Muscle of leg (tissue), 11 donors: ENCODE measurements around the gene TTLL8. TPM values are rescaled to one million over a fixed set of nuclear protein-coding genes. Genes with fewer than 3 reads are reported as not detected.

Source experiments
- DNase-seq: peaks from one replicate; pipeline ENCODE4 v3.0.0; 2013
- H3K27ac ChIP-seq: one replicate; pipeline ENCODE4 v1.5.1; 2013; ENCODE audit warnings: mild to moderate bottlenecking, low read length, control low read depth
- H3K27me3 ChIP-seq: one replicate; pipeline ENCODE4 v1.6.1; 2013; ENCODE audit warnings: low read length; ENCODE audit not compliant: control insufficient read depth, insufficient read depth
- H3K36me3 ChIP-seq: one replicate; pipeline ENCODE4 v1.6.1; 2013; ENCODE audit warnings: low read length; ENCODE audit not compliant: control insufficient read depth, insufficient read depth
- H3K4me1 ChIP-seq: one replicate; pipeline ENCODE4 v1.6.1; 2013; ENCODE audit warnings: low read length; ENCODE audit not compliant: control insufficient read depth, insufficient read depth
- H3K4me3 ChIP-seq: one replicate; pipeline ENCODE4 v1.5.1; 2013; ENCODE audit warnings: low read length, control low read depth
- H3K9me3 ChIP-seq: replicated peaks from 2 replicates; pipeline ENCODE4 v1.6.1; 2013; ENCODE audit warnings: low read depth, low read length; ENCODE audit not compliant: control insufficient read depth
- WGBS: methylation state at CpG from one replicate; pipeline ENCODE4 v1.1.5; 2013; ENCODE audit warnings: missing lambda C conversion rate; ENCODE audit not compliant: insufficient coverage; 5-methylcytosine and 5-hydroxymethylcytosine counted together
- polyA plus RNA-seq, 8 donors: library from polyadenylated mRNA; unstranded; fragments of 120-200 nt; gene quantifications; one replicate each; pipeline versions ENCODE4 v1.2.1 to v1.2.3, GENCODE V29; 2013; ENCODE audit warnings: inconsistent platforms in 1 of 8, low replicate concordance in 1 of 8; ENCODE audit not compliant: insufficient read length in 8 of 8, insufficient read depth in 1 of 8
- total RNA-seq: library from RNA; stranded (reverse); fragments of 120-200 nt; gene quantifications from one replicate; pipeline ENCODE4 v1.2.4, GENCODE V29; 2013

The TTLL8 gene
- total and polyA plus RNA-seq, 9 donors: not detected

- no peaks in the 10 kb centered on the region for H3K9me3 ChIP-seq
- peaks cover 31% of the 10 kb centered on the region for H3K27me3 ChIP-seq
- WGBS: 7% methylated on average over 20 of the region's 32 CpGs
- peak overlapping the region; percentile 26 for H3K4me3 ChIP-seq
- peak; percentile 85 for DNase-seq
- no peak overlapping the region for H3K27ac ChIP-seq
- peaks cover 41% of the 10 kb centered on the region for H3K4me1 ChIP-seq
- H3K36me3 ChIP-seq: peaks cover under 1% of the 10 kb centered on the region
These were observed 87.4 kb downstream of the TTLL8 start for GRCh38 chr22:49970528-49971231.

- Histone ChIP-seq H3K27me3 (peaks cover 31% of the 10 kb centered on the region), H3K27ac (no peak overlapping the region), H3K4me1 (peaks cover 44% of the 10 kb centered on the region), H3K36me3 (peaks cover 4% of the 10 kb centered on the region), H3K4me3 (no peak overlapping the region), H3K9me3 (no peaks in the 10 kb centered on the region)
- peak; percentile 11 for DNase-seq
- WGBS: 55% methylated on average over 7 of the region's 8 CpGs
These were observed 88.2 kb downstream of the TTLL8 start for GRCh38 chr22:49969751-49970527.

- Histone ChIP-seq H3K4me3 (no peak overlapping the region), H3K36me3 (peaks cover 12% of the 10 kb centered on the region), H3K27me3 (peaks cover 31% of the 10 kb centered on the region), H3K9me3 (no peaks in the 10 kb centered on the region), H3K4me1 (peaks cover 49% of the 10 kb centered on the region), H3K27ac (no peak overlapping the region)
- peak; percentile 10 for DNase-seq
- WGBS: 89% methylated on average over 13 of the region's 16 CpGs
These were observed 89.1 kb downstream of the TTLL8 start for GRCh38 chr22:49968831-49969661.

Other genes with a start within 250 kb of the TTLL8 start
- gene BRD1, start 230.4 kb downstream of the TTLL8 start, total RNA-seq: 19.4 TPM
- gene BRD1, start 230.4 kb downstream of the TTLL8 start, polyA plus RNA-seq: 10 to 100 TPM; 23.2 to 35.3 (median 27.2) TPM
- 7.3 TPM for gene ZBED4, start 204.5 kb downstream of the TTLL8 start, total RNA-seq
- 10 to 100 TPM; 10.8 to 15.9 (median 13.2) TPM for gene ZBED4, start 204.5 kb downstream of the TTLL8 start, polyA plus RNA-seq
- gene ALG12, start 139.9 kb downstream of the TTLL8 start, total RNA-seq: 6.6 TPM
- gene ALG12, start 139.9 kb downstream of the TTLL8 start, polyA plus RNA-seq: 10 to 100 TPM; 13.3 to 19.1 (median 15.9) TPM
- 18.8 TPM for gene CRELD2, start 139.7 kb downstream of the TTLL8 start, total RNA-seq
- 10 to 100 TPM; 17.0 to 27.0 (median 22.8) TPM for gene CRELD2, start 139.7 kb downstream of the TTLL8 start, polyA plus RNA-seq
- 14.7 TPM for gene PIM3, start 97.5 kb downstream of the TTLL8 start, total RNA-seq
- 10 to 100 TPM; 13.6 to 21.6 (median 16.3) TPM for gene PIM3, start 97.5 kb downstream of the TTLL8 start, polyA plus RNA-seq
- gene IL17REL, start 45.5 kb downstream of the TTLL8 start, total RNA-seq: not detected
- gene IL17REL, start 45.5 kb downstream of the TTLL8 start, polyA plus RNA-seq: under 1 TPM in 1 of 8 donors, not detected in 7; 0.05 TPM
- 0.31 TPM for gene MLC1, start 27.1 kb upstream of the TTLL8 start, total RNA-seq
- gene MLC1, start 27.1 kb upstream of the TTLL8 start, polyA plus RNA-seq: 1 to 10 TPM in 1 of 8 donors, under 1 TPM in 7; 0.45 to 1.2 (median 0.85) TPM
- 0.40 TPM for gene MOV10L1, start 31.7 kb upstream of the TTLL8 start, total RNA-seq
- gene MOV10L1, start 31.7 kb upstream of the TTLL8 start, polyA plus RNA-seq: under 1 TPM; 0.08 to 0.50 (median 0.20) TPM
- gene PANX2, start 112.4 kb upstream of the TTLL8 start, total RNA-seq: 0.13 TPM
- gene PANX2, start 112.4 kb upstream of the TTLL8 start, polyA plus RNA-seq: under 1 TPM; 0.04 to 0.19 (median 0.15) TPM
- 10.5 TPM for gene TRABD, start 127.6 kb upstream of the TTLL8 start, total RNA-seq
- gene TRABD, start 127.6 kb upstream of the TTLL8 start, polyA plus RNA-seq: 10 to 100 TPM; 16.7 to 28.5 (median 19.8) TPM
- gene SELENOO, start 142.7 kb upstream of the TTLL8 start, total RNA-seq: 11.8 TPM
- gene SELENOO, start 142.7 kb upstream of the TTLL8 start, polyA plus RNA-seq: 10 to 100 TPM; 10.8 to 21.1 (median 14.5) TPM
- gene TUBGCP6, start 186.7 kb upstream of the TTLL8 start, total RNA-seq: 26.2 TPM
- 10 to 100 TPM; 21.4 to 35.3 (median 26.4) TPM for gene TUBGCP6, start 186.7 kb upstream of the TTLL8 start, polyA plus RNA-seq
- gene HDAC10, start 193.0 kb upstream of the TTLL8 start, total RNA-seq: 11.5 TPM
- gene HDAC10, start 193.0 kb upstream of the TTLL8 start, polyA plus RNA-seq: 10 to 100 TPM; 10.8 to 23.7 (median 16.9) TPM
- gene MAPK12, start 203.4 kb upstream of the TTLL8 start, total RNA-seq: 25.6 TPM
- 10 to 100 TPM in 7 of 8 donors, 1 to 10 TPM in 1; 9.4 to 37.8 (median 19.1) TPM for gene MAPK12, start 203.4 kb upstream of the TTLL8 start, polyA plus RNA-seq
- gene MAPK11, start 212.1 kb upstream of the TTLL8 start, total RNA-seq: 4.5 TPM
- gene MAPK11, start 212.1 kb upstream of the TTLL8 start, polyA plus RNA-seq: 1 to 10 TPM; 6.1 to 8.7 (median 6.8) TPM
- gene PLXNB2, start 249.3 kb upstream of the TTLL8 start, total RNA-seq: 36.9 TPM
- gene PLXNB2, start 249.3 kb upstream of the TTLL8 start, polyA plus RNA-seq: 100 to 1,000 TPM in 2 of 8 donors, 10 to 100 TPM in 6; 72.1 to 110 (median 94.2) TPM